ENCODE measurements around the gene CD80. TPM values are rescaled to one million over a fixed set of nuclear protein-coding genes. Genes with fewer than 3 reads are reported as not detected.
A peak's percentile ranks its signal among the peaks of the same experiment; 100 is the strongest.

Gene CD80
- total RNA-seq, 4 donors from 2014 or later = 0.13 TPM; not detected in 3

- TF ChIP-seq CTCF (IDR thresholded peaks at IDR 0.05 in 4 of 5, conservative IDR thresholded peaks at IDR 0.05 in 1 of 5) (no peak), POLR2A (IDR thresholded peaks at IDR 0.05) (no peak)
- ATAC-seq (no peak), DNase-seq (no peak)
- in situ Hi-C loops (cut with MboI; ENCODE audit: low sequenced_read_pairs in 4 of 4) (no loop called here), intact Hi-C loops (cut with DNase I; ENCODE audit: low total_unique reads) (no loop called here)
- no peaks in the 10 kb centered on the region for H3K27me3 ChIP-seq
- no peak overlapping the region for H3K4me3 ChIP-seq
- no peaks in the 10 kb centered on the region for H3K9me3 ChIP-seq
- no peaks in the 10 kb centered on the region for H3K36me3 ChIP-seq
- peaks cover 29 to 34% of the 10 kb centered on the region in 2 donors for H3K4me1 ChIP-seq
- peak overlapping the region in 1 of 4 donors; percentile 3 for H3K27ac ChIP-seq
These were observed 41.7 kb upstream of the CD80 start for GRCh38 chr3:119601154-119601553.

- H3K9me3 ChIP-seq = no peaks in the 10 kb centered on the region
- no peak overlapping the region for H3K4me3 ChIP-seq
- no peaks in the 10 kb centered on the region for H3K27me3 ChIP-seq
- H3K27ac ChIP-seq = peak overlapping the region in 1 of 4 donors; percentile 3
- H3K4me1 ChIP-seq = peaks cover 33 to 38% of the 10 kb centered on the region in 2 donors
- no peaks in the 10 kb centered on the region for H3K36me3 ChIP-seq
- intact Hi-C loops (cut with DNase I; ENCODE audit: low total_unique reads) (no loop called here), in situ Hi-C loops (cut with MboI; ENCODE audit: low sequenced_read_pairs in 4 of 4) (no loop called here)
- TF ChIP-seq CTCF (IDR thresholded peaks at IDR 0.05 in 4 of 5, conservative IDR thresholded peaks at IDR 0.05 in 1 of 5) (peak in 4 of 5 experiments; percentile 7 to 53 (median 30)), POLR2A (IDR thresholded peaks at IDR 0.05) (no peak)
- DNase-seq (peak in 1 of 2 donors; percentile 39), ATAC-seq (no peak)
These were observed 41.3 kb upstream of the CD80 start for GRCh38 chr3:119600732-119601131.

GRCh38 chr3:119599558-119600174, 40.3 kb upstream of the CD80 start:
- in situ Hi-C loops (cut with MboI; ENCODE audit: low sequenced_read_pairs in 4 of 4) = no loop called here
- H3K27me3 ChIP-seq = no peaks in the 10 kb centered on the region
- DNase-seq (no peak), ATAC-seq (no peak)
- TF ChIP-seq POLR2A (IDR thresholded peaks at IDR 0.05) (no peak), CTCF (IDR thresholded peaks at IDR 0.05 in 4 of 5, conservative IDR thresholded peaks at IDR 0.05 in 1 of 5) (no peak)
- H3K4me3 ChIP-seq = no peak overlapping the region
- intact Hi-C loops (cut with DNase I; ENCODE audit: low total_unique reads) = loop anchor here (5.0 kb wide), 1 partner anchor 78 kb away; the partner anchor contains the start of gene COX17
- peaks cover 40 to 46% of the 10 kb centered on the region in 2 donors for H3K4me1 ChIP-seq
- no peaks in the 10 kb centered on the region for H3K9me3 ChIP-seq
- no peaks in the 10 kb centered on the region for H3K36me3 ChIP-seq
- H3K27ac ChIP-seq = peak overlapping the region; percentile 4 to 90 (median 84)

- TF ChIP-seq CTCF (IDR thresholded peaks at IDR 0.05 in 4 of 5, conservative IDR thresholded peaks at IDR 0.05 in 1 of 5) (no peak), POLR2A (IDR thresholded peaks at IDR 0.05) (no peak)
- Histone ChIP-seq H3K27ac (peak overlapping the region; percentile 80 to 90 (median 87)), H3K36me3 (no peaks in the 10 kb centered on the region), H3K4me1 (peaks cover 40 to 46% of the 10 kb centered on the region in 2 donors), H3K9me3 (no peaks in the 10 kb centered on the region), H3K4me3 (no peak overlapping the region), H3K27me3 (no peaks in the 10 kb centered on the region)
- ATAC-seq (no peak), DNase-seq (no peak)
- in situ Hi-C loops (cut with MboI; ENCODE audit: low sequenced_read_pairs in 4 of 4) (no loop called here), intact Hi-C loops (cut with DNase I; ENCODE audit: low total_unique reads) (loop anchor here (5.0 kb wide), 1 partner anchor 79 kb away; the partner anchor contains the start of gene COX17)
These were observed 39.1 kb upstream of the CD80 start for GRCh38 chr3:119598410-119599098.
